ENCODE results near the gene HBA2. TPM values are rescaled to one million over a fixed set of nuclear protein-coding genes. Genes with fewer than 3 reads are reported as not detected.

HBA2 gene
- total RNA-seq, 1 experiment from 2014 or later, result not detected

- Histone ChIP-seq H4K91ac (ENCODE audit: insufficient read length, low read depth, low read length) (no peak overlapping the region), H2BK12ac (ENCODE audit: insufficient read length, low read depth, low read length) (no peak overlapping the region), H3T11ph (ENCODE audit: low read length) (no peak overlapping the region), H2AFZ (ENCODE audit: low read length) (no peak overlapping the region), H3K79me1 (ENCODE audit: insufficient read depth, low read depth, low read length, poor library complexity, severe bottlenecking) (peaks cover 4% of the 10 kb centered on the region), H4K20me1 (ENCODE audit: control insufficient read depth, insufficient read depth, insufficient read length) (no peaks in the 10 kb centered on the region), H3K79me2 (ENCODE audit: insufficient read depth, low read length) (no peaks in the 10 kb centered on the region), H2AK5ac (ENCODE audit: insufficient read length, low read length) (no peak overlapping the region), H3K18ac (ENCODE audit: insufficient read length, low read depth, low read length) (no peak overlapping the region), H2BK15ac (ENCODE audit: low read depth, low read length) (no peak overlapping the region), H3K4ac (ENCODE audit: low read depth, low read length) (no peak overlapping the region), H3K4me2 (ENCODE audit: insufficient read depth, insufficient read length, low read length) (no peak overlapping the region), H3K27me3 (ENCODE audit: insufficient read depth, low read length) (no peaks in the 10 kb centered on the region), H2BK20ac (ENCODE audit: low read depth, low read length, poor library complexity, severe bottlenecking) (no peak overlapping the region), H2BK120ac (ENCODE audit: low read depth, low read length, poor library complexity, severe bottlenecking) (no peak overlapping the region), H3K23me2 (ENCODE audit: insufficient read length, low read depth, low read length, poor library complexity, severe bottlenecking) (no peaks in the 10 kb centered on the region), H3K9me3 (ENCODE audit: control insufficient read depth, low read depth, low read length) (no peaks in the 10 kb centered on the region), H3K56ac (ENCODE audit: insufficient read length, low read depth, low read length) (no peak overlapping the region), H3K14ac (ENCODE audit: insufficient read depth, low read length) (no peak overlapping the region), H3K9ac (ENCODE audit: extremely low read depth, insufficient read length, low read length) (no peak overlapping the region), H2BK5ac (ENCODE audit: insufficient read length, low read length) (no peak overlapping the region), H3K4me1 (ENCODE audit: insufficient read depth, low read length) (no peaks in the 10 kb centered on the region), H4K5ac (ENCODE audit: insufficient read length, low read depth, low read length) (no peak overlapping the region), H3K27ac (ENCODE audit: insufficient read length, low read depth, low read length) (no peak overlapping the region), H4K8ac (replicated peaks; ENCODE audit: insufficient read length, low read depth, low read length) (no peak overlapping the region), H3K23ac (ENCODE audit: insufficient read length, low read depth, low read length) (no peak overlapping the region)
- no peak overlapping the region for H3K4me3 Mint-ChIP-seq
- peaks cover 0 to 2% (median 0%) of the 10 kb centered on the region in 3 experiments; a peak in 1 of 7 replicates for H3K36me3 Mint-ChIP-seq (ENCODE audit: insufficient read depth in 1 of 3, low read depth in 3 of 3)
- H3K4me1 Mint-ChIP-seq, result peaks cover 0 to 2% of the 10 kb centered on the region in 2 experiments; a peak in 1 of 4 replicates
- TF ChIP-seq CTCF (conservative IDR thresholded peaks at IDR 0.05), result no peak
- no peak overlapping the region for H3K27ac Mint-ChIP-seq
- no CpG with 5 or more reads among the region's 2 CpGs for WGBS (ENCODE audit: extremely low coverage, insufficient read length, low lambda C conversion rate)
- H3K27me3 Mint-ChIP-seq (ENCODE audit: low read depth), result no peaks in the 10 kb centered on the region
- no peak for DNase-seq
- no peaks in the 10 kb centered on the region for H3K9me3 Mint-ChIP-seq
Observed at GRCh38 chr16:129075-129474, 43.6 kb upstream of the HBA2 start.
